GM12865 (cell line): ENCODE results near the gene DPH6.
A peak's percentile ranks its signal among the peaks of the same experiment; 100 is the strongest.
"Not testable (repeated sequence)": the region's sequence is repeated elsewhere in the genome, so short reads cannot be mapped to it uniquely, and the experiment has no call there.

Source experiments
- DNase-seq: peaks from one replicate; pipeline ENCODE4 v3.0.0; 2010; ENCODE audit warnings: low read depth
- H3K4me3 ChIP-seq: 2 replicates; pipeline ENCODE4 v1.5.1; 2011; ENCODE audit warnings: mild to moderate bottlenecking, low read depth, low read length, control low read depth
- CTCF ChIP-seq: IDR thresholded peaks from 2 replicates; pipeline ENCODE4 v1.5.1; 2011; ENCODE audit warnings: low read length, control low read depth, low read depth, inconsistent platforms; ENCODE audit not compliant: insufficient read depth; ENCODE audit errors: missing control alignments

The DPH6 gene

GRCh38 chr15:35444557-35445204, 101.3 kb downstream of the DPH6 start:
- peak; percentile 64 for DNase-seq
- H3K4me3 ChIP-seq: no peak overlapping the region
- peak; percentile 70 for TF ChIP-seq CTCF

GRCh38 chr15:35443376-35443775, 102.6 kb downstream of the DPH6 start:
- TF ChIP-seq CTCF: no peak
- H3K4me3 ChIP-seq: no peak overlapping the region
- no peak for DNase-seq

GRCh38 chr15:35442742-35443141, 103.2 kb downstream of the DPH6 start:
- no peak for DNase-seq
- TF ChIP-seq CTCF: no peak

GRCh38 chr15:35441279-35441678, 104.7 kb downstream of the DPH6 start:
- DNase-seq, H3K4me3 ChIP-seq: not testable (repeated sequence)

More at GRCh38 chr15:35442742-35443141, 103.2 kb downstream of the DPH6 start:
- no peak overlapping the region for H3K4me3 ChIP-seq

- TF ChIP-seq CTCF: no peak
- H3K4me3 ChIP-seq: no peak overlapping the region
- no peak for DNase-seq
Measured at GRCh38 chr15:35440265-35440664, 105.7 kb downstream of the DPH6 start.

GRCh38 chr15:35439291-35439690, 106.7 kb downstream of the DPH6 start:
- TF ChIP-seq CTCF: no peak
- no peak overlapping the region for H3K4me3 ChIP-seq
- DNase-seq: no peak

- DNase-seq: no peak
- TF ChIP-seq CTCF: no peak
Measured at GRCh38 chr15:35437157-35437556, 108.8 kb downstream of the DPH6 start.

More at GRCh38 chr15:35437157-35437556, 108.8 kb downstream of the DPH6 start:
- H3K4me3 ChIP-seq: no peak overlapping the region
